B cell (primary cell): Measurements from ENCODE around the gene CUTA.

Experiments
- EZH2 ChIP-seq: IDR thresholded peaks from 2 replicates; pipeline ENCODE4 v1.6.1; 2012; ENCODE audit warnings: borderline replicate concordance, low read depth, mild to moderate bottlenecking, moderate library complexity, low read length; ENCODE audit not compliant: insufficient read depth, poor library complexity, severe bottlenecking
- TF ChIP-seq, protein P1 (sequence below): fragments of 200-600 bp; IDR thresholded peaks from one replicate; pipeline ENCODE4 v1.8.0; 2022; ENCODE audit warnings: antibody characterized with exemption, mild to moderate bottlenecking

GRCh38 chr6:33412140-33413009 lies 5.5 kb downstream of the CUTA start:
- TF ChIP-seq, protein P1, sequence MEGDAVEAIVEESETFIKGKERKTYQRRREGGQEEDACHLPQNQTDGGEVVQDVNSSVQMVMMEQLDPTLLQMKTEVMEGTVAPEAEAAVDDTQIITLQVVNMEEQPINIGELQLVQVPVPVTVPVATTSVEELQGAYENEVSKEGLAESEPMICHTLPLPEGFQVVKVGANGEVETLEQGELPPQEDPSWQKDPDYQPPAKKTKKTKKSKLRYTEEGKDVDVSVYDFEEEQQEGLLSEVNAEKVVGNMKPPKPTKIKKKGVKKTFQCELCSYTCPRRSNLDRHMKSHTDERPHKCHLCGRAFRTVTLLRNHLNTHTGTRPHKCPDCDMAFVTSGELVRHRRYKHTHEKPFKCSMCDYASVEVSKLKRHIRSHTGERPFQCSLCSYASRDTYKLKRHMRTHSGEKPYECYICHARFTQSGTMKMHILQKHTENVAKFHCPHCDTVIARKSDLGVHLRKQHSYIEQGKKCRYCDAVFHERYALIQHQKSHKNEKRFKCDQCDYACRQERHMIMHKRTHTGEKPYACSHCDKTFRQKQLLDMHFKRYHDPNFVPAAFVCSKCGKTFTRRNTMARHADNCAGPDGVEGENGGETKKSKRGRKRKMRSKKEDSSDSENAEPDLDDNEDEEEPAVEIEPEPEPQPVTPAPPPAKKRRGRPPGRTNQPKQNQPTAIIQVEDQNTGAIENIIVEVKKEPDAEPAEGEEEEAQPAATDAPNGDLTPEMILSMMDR, result no peak
- no peak for TF ChIP-seq EZH2
